Fibroblast of mammary gland (primary cell): ENCODE results near the gene C5orf47.

Source experiments
- DNase-seq: peaks from one replicate; pipeline ENCODE4 v3.0.0-alpha.2; 2010; ENCODE audit warnings: low read depth
- H3K4me3 ChIP-seq: 2 replicates; pipeline ENCODE4 v1.5.1; 2011; ENCODE audit warnings: low read depth, mild to moderate bottlenecking, low read length, moderate library complexity; ENCODE audit not compliant: control insufficient read depth
- TF ChIP-seq, protein P1 (sequence below): conservative IDR thresholded peaks from 2 replicates; pipeline ENCODE4 v1.5.1; 2011; ENCODE audit warnings: low read depth, low read length, inconsistent platforms; ENCODE audit not compliant: control insufficient read depth, insufficient read depth

The C5orf47 gene

DNA sequence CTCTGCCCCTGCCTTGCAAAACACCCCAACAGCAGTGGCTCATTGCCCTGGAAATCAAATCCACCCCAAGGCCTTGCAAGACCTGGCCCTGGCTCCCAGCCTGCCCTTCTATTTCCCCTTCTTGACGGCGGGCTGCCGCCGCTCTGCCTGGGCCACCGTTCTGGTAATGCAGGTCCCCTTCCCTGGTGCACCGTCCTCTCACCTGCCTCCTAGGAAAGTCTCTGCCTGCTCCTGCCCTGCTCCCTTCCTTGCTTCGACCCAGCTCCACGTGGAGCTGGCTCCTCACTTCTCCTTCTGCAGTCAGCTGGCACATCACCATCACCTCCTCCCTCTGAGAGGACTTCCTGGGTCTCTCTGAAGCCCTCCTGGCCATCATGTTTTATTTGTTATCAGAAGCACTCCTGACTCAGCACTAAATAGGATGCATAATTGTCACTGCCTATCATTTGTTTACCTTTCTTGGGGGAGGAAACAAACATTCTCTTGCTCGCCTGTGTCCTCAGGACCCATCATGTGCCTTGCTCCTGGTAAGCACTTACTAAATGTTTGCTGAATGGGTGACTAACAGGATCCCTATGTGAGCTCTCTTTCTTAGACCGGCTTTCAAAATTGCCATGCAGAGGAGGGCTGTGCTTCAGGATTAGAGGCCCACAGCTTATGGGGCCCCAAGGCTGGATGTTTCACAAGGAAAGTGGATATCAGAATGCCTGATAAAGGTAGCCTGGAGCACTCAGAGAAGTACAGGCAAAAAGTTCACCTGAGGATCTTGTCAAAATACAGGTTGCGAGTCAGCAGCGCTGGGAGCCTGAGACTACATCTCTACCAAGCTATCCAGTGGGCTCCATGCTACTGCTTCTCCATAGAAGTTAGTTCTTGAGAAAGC is 19.6 kb upstream of the C5orf47 start:
- no peak overlapping the region for H3K4me3 ChIP-seq
- peak; percentile 25 for DNase-seq
- TF ChIP-seq, protein P1, sequence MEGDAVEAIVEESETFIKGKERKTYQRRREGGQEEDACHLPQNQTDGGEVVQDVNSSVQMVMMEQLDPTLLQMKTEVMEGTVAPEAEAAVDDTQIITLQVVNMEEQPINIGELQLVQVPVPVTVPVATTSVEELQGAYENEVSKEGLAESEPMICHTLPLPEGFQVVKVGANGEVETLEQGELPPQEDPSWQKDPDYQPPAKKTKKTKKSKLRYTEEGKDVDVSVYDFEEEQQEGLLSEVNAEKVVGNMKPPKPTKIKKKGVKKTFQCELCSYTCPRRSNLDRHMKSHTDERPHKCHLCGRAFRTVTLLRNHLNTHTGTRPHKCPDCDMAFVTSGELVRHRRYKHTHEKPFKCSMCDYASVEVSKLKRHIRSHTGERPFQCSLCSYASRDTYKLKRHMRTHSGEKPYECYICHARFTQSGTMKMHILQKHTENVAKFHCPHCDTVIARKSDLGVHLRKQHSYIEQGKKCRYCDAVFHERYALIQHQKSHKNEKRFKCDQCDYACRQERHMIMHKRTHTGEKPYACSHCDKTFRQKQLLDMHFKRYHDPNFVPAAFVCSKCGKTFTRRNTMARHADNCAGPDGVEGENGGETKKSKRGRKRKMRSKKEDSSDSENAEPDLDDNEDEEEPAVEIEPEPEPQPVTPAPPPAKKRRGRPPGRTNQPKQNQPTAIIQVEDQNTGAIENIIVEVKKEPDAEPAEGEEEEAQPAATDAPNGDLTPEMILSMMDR = no peak

DNA sequence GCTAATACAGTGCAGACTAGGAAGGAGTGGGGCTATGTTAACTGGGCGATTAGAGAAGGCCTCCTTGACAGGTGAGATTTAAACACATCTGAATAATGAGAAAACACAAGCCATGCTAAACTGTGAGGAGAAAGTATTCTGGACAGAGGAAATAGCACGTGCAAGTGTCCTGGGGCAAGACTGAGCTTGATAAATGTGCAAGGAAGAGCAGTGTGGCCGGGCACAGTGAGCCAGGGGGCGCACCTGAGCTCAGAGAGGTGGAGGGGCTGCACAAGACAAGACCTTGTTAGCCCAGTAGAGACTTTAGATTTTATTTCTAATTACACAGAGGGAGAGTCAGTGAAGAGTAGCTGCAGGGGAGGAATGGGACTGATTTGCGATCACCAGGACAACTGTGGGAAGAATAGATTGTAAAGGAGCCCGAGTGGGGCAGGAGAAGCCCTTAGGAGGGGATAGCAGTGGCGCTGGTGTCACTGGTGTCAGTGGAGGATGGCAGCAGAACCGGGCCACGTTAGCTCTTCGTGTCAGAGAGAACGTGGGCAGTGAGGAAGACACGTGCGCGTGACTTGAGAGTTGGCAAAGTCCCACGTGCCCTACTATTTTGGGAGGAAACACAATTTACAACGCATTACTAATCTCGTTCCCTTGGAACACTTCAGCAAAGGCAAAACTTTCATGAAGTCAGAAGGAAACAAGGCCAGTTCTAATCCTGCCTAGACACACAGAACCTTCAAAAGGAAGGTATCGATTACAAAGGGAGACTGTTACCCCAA is 17.9 kb upstream of the C5orf47 start:
- H3K4me3 ChIP-seq = no peak overlapping the region
- peak; percentile 9 for DNase-seq
- TF ChIP-seq, protein P1 = peak; percentile 3

DNA sequence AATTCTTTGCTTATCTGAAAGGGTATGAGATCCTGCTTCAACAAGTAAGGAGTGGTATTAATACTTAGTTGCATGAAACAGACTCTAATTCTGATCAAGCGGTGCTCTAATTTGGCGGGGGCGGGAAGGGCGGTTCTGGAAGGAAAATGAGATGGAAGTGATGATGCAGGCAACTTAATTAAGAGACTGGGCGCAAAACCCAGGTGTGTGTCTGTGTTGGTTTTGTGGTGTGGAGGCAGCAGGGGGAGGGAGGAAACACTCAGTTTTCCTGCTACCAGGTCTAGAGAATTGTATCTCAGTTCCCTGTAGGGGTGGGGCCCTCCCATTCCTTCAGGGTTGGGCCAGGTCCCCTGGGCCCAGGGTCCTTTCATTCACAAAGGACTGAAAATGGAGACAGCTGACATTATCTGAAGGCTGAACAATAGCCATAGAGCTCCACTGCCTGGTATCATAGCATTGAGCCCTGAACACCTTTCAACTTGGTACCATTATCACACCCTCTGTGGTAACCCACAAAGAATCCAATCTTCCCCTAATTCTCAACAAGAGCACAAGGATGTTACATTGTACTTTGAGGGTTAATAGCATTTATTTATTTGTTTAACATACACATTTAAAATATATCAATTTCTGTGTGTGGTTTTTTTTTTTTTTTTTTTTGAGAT is 17.2 kb upstream of the C5orf47 start:
- TF ChIP-seq, protein P1 = no peak
- DNase-seq = no peak
- H3K4me3 ChIP-seq = no peak overlapping the region

DNA sequence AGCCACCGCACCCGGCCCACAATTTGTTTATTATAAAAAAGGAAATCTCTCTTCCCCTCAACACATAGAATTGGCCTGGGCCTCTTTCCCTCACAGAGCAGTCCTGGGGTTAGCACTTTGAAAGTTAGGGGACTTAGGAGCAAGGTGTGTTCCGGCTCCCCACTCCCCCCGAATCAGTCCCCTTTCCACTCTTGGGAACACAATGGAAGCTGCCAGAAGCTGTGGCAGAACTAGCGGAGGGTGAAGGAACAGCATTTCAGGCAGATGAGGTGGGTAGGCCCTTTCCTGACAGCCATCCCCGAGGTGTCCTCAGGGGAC is 16.4 kb upstream of the C5orf47 start:
- TF ChIP-seq, protein P1 = no peak
- H3K4me3 ChIP-seq = peak overlapping the region; percentile 40
- DNase-seq = no peak

DNA sequence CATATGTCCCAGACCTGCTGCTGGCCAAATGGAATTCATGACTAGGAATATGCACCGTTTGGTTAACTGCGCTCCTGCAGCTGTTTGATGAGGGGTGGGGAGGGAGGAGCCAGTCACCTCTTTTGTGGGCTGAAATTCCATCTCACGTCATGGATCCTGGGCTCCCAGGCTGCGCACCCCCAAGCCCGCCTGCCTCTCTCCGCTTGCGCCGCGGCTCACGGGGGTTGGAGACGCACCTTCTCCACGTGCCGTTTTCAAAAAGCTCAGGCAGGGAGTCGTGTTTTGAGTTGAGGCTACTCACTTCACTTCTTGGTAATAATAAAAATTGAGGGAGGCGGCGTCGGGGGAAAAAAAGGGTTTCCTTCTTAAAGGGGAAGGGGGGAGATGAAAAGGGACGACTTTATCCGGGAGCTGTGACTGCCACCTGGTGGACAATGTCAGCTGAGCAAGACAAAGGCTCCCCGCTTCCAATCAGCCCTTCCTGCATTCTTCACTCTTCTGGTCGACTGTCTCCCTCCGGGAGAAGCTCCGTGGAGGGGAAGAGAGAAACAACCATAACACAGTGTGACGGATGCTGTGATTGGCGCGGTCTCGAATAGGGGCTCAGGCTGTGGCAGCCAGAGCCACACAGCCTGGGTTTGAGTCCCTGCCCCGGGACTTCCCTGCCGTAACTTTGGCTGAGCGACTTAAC is 15.9 kb upstream of the C5orf47 start:
- H3K4me3 ChIP-seq = peak overlapping the region; percentile 40
- DNase-seq = peak; percentile 77
- TF ChIP-seq, protein P1 = peak; percentile 88

DNA sequence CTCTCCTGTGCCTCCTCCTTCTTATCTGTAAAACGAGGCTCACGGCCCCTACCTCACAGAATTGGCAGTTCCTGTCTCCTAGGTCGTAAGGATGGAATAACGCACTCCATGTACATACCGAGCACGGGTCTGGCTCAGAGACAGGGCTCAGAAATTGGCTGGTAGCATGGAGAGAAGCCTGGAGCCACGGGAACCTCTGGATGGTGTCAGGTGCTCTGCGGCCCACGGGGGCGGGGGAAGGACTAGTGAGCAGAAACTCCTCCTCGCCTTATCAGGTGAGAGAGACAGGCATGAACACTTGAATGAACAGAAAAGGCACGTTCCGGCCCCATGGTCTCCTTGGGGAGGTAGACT is 15.4 kb upstream of the C5orf47 start:
- TF ChIP-seq, protein P1 = no peak
- no peak for DNase-seq
- H3K4me3 ChIP-seq = peak overlapping the region; percentile 40
